Measurements from ENCODE around the gene IFNL3.

GRCh38 chr19:39262496-39262895 is 17.7 kb upstream of the IFNL3 start:
- TF ChIP-seq, protein P1, sequence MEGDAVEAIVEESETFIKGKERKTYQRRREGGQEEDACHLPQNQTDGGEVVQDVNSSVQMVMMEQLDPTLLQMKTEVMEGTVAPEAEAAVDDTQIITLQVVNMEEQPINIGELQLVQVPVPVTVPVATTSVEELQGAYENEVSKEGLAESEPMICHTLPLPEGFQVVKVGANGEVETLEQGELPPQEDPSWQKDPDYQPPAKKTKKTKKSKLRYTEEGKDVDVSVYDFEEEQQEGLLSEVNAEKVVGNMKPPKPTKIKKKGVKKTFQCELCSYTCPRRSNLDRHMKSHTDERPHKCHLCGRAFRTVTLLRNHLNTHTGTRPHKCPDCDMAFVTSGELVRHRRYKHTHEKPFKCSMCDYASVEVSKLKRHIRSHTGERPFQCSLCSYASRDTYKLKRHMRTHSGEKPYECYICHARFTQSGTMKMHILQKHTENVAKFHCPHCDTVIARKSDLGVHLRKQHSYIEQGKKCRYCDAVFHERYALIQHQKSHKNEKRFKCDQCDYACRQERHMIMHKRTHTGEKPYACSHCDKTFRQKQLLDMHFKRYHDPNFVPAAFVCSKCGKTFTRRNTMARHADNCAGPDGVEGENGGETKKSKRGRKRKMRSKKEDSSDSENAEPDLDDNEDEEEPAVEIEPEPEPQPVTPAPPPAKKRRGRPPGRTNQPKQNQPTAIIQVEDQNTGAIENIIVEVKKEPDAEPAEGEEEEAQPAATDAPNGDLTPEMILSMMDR (conservative IDR thresholded peaks at IDR 0.05), result no peak
- TF ChIP-seq ZFX (IDR thresholded peaks at IDR 0.05), result no peak

Measured in C4-2B (cell line).